Prostate gland (tissue), 2 donors: ENCODE measurements around the gene ZNF598.

Source experiments
- POLR2A ChIP-seq: fragments of 450-650 bp; IDR thresholded peaks from one replicate; pipeline ENCODE4 v1.6.1; 2016; ENCODE audit warnings: antibody characterized with exemption, mild to moderate bottlenecking
- POLR2AphosphoS5 ChIP-seq: sonication (generic); formaldehyde crosslinking; IDR thresholded peaks from one replicate; pipeline ENCODE4 v1.6.1; 2017; ENCODE audit warnings: antibody characterized with exemption
- TF ChIP-seq, protein P1 (sequence below), 4 experiments: fragments of 200-600 bp in 2 of 4; fragments of 450-650 bp in 2 of 4; sonication (generic) in 2 of 4; IDR thresholded peaks; 1 replicate in 3 of 4; 2 replicates in 1 of 4; pipeline ENCODE4 v1.5.1; 2016 to 2019; ENCODE audit warnings: antibody characterized with exemption in 4 of 4, mild to moderate bottlenecking in 2 of 4, moderate library complexity in 2 of 4

DNA sequence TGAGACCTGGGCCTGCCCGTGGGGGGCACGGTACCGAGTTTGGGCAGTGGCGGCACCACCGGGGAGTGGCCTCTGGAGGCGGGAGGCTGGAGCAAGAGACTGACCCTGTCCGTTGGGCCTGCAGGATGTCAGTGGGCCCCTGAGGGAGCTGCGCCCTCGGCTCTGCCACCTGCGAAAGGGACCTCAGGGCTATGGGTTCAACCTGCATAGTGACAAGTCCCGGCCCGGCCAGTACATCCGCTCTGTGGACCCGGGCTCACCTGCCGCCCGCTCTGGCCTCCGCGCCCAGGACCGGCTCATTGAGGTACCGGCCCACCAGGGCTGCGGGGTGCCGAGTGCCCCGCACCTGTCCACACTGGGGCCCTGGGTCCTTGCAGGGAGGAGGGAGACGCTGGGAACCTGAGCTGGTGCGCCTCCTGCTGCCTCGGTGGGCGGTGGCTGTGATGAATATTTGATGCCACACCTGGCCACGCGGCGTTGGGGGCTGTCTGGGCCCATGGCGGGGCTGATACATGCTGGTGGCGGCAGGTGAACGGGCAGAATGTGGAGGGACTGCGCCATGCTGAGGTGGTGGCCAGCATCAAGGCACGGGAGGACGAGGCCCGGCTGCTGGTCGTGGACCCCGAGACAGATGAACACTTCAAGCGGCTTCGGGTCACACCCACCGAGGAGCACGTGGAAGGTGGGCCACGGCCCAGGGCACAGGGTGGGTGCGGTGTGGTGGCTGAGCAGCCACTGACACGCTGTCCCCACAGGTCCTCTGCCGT lies 26.8 kb upstream of the ZNF598 start:
- TF ChIP-seq, protein P1, sequence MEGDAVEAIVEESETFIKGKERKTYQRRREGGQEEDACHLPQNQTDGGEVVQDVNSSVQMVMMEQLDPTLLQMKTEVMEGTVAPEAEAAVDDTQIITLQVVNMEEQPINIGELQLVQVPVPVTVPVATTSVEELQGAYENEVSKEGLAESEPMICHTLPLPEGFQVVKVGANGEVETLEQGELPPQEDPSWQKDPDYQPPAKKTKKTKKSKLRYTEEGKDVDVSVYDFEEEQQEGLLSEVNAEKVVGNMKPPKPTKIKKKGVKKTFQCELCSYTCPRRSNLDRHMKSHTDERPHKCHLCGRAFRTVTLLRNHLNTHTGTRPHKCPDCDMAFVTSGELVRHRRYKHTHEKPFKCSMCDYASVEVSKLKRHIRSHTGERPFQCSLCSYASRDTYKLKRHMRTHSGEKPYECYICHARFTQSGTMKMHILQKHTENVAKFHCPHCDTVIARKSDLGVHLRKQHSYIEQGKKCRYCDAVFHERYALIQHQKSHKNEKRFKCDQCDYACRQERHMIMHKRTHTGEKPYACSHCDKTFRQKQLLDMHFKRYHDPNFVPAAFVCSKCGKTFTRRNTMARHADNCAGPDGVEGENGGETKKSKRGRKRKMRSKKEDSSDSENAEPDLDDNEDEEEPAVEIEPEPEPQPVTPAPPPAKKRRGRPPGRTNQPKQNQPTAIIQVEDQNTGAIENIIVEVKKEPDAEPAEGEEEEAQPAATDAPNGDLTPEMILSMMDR (IDR thresholded peaks at IDR 0.05), result no peak
- TF ChIP-seq POLR2AphosphoS5, result no peak
- TF ChIP-seq POLR2A, result no peak
